Transverse colon (tissue), 4 donors: ENCODE results near the gene PTGER4. TPM values are rescaled to one million over a fixed set of nuclear protein-coding genes. Genes with fewer than 3 reads are reported as not detected.

ENCODE experiments used
- DNase-seq: peaks from one replicate; pipeline ENCODE4 v3.0.0-alpha.2; 2019
- H3K27ac ChIP-seq, 4 donors: fragments of 200-600 bp; sonication (generic); 2 replicates each; pipeline ENCODE4 v1.5.1; 2016 to 2018; ENCODE audit warnings: inconsistent platforms in 4 of 4
- H3K27me3 ChIP-seq: fragments of 200-600 bp; sonication (generic); 2 replicates; pipeline ENCODE4 v1.5.1; 2017; ENCODE audit warnings: inconsistent platforms
- H3K36me3 ChIP-seq, 4 donors: fragments of 200-600 bp; sonication (generic); 2 replicates each; pipeline ENCODE4 v1.5.1; 2017 to 2019; ENCODE audit warnings: inconsistent platforms in 4 of 4
- H3K4me1 ChIP-seq, 4 donors: fragments of 200-600 bp; sonication (generic); 2 replicates each; pipeline ENCODE4 v1.5.1; 2017 to 2020; ENCODE audit warnings: inconsistent platforms in 4 of 4
- H3K4me3 ChIP-seq, 4 donors: fragments of 200-600 bp; sonication (generic); 1 replicate in 1 of 4; 2 replicates in 3 of 4; pipeline versions ENCODE4 v1.5.1 to v1.6.1; 2017 to 2019; ENCODE audit warnings: inconsistent platforms in 4 of 4
- H3K9me3 ChIP-seq, 2 donors: fragments of 200-600 bp; sonication (generic); 2 replicates each; pipeline ENCODE4 v1.5.1; 2017 to 2019; ENCODE audit warnings: inconsistent platforms in 2 of 2
- CTCF ChIP-seq, 5 experiments: fragments of 200-600 bp in 3 of 5; fragments of 450-650 bp in 2 of 5; sonication (generic) in 3 of 5; IDR thresholded peaks; 1 replicate in 2 of 5; 2 replicates in 3 of 5; pipeline ENCODE4 v1.5.1; 2016 to 2017; ENCODE audit warnings: antibody characterized with exemption in 5 of 5, inconsistent platforms in 3 of 5, mild to moderate bottlenecking in 2 of 5, moderate library complexity in 1 of 5
- EP300 ChIP-seq: sonication (generic); formaldehyde crosslinking; IDR thresholded peaks from one replicate; pipeline ENCODE4 v1.6.1; 2017; ENCODE audit warnings: antibody characterized with exemption, low read depth
- POLR2A ChIP-seq: fragments of 450-650 bp; IDR thresholded peaks from one replicate; pipeline ENCODE4 v1.6.1; 2016; ENCODE audit warnings: antibody characterized with exemption, mild to moderate bottlenecking, moderate library complexity
- POLR2AphosphoS5 ChIP-seq, 3 donors: sonication (generic); formaldehyde crosslinking; IDR thresholded peaks; one replicate each; pipeline ENCODE4 v1.6.1; 2016; ENCODE audit warnings: antibody characterized with exemption in 3 of 3
- in situ Hi-C, 4 donors: fragments of 200-750 bp; cut with MboI; loops; one replicate each; pipeline versions ENCODE4 v1.15.0 to v1.15.1; 2017; ENCODE audit warnings: low sequenced_read_pairs in 3 of 4, low pct_ligation_motif_present in 1 of 4, low pct_unique_long_range_greater_than_20kb in 1 of 4
- intact Hi-C: fragments of 100-400 bp; cut with DNase I; formaldehyde crosslinking; loops from one replicate; pipeline ENCODE4 v1.15.1; 2023; ENCODE audit warnings: low total_unique reads
- small RNA-seq, 4 donors: library from RNA; depleted of rRNA; stranded (forward); fragments of <200 nt; gene quantifications; one replicate each; pipeline ENCODE3, GENCODE V24; 2016
- total RNA-seq, 4 donors: library from RNA; depleted of rRNA; stranded (reverse); fragments of >200 nt; gene quantifications; one replicate each; pipeline ENCODE4 v1.1.0, GENCODE V29; 2016

The PTGER4 gene
- total RNA-seq, 4 donors from 2014 or later: 39.6 to 127 (median 105) TPM

GRCh38 chr5:40738502-40738901, 58.8 kb downstream of the PTGER4 start:
- Histone ChIP-seq H3K4me3 (no peak overlapping the region), H3K36me3 (peaks cover 0 to 20% (median 6%) of the 10 kb centered on the region in 4 donors), H3K27ac (no peak overlapping the region), H3K4me1 (peaks cover 17 to 35% (median 23%) of the 10 kb centered on the region in 4 donors), H3K27me3 (no peaks in the 10 kb centered on the region), H3K9me3 (no peaks in the 10 kb centered on the region)
- no peak for TF ChIP-seq CTCF (IDR thresholded peaks at IDR 0.05)
- TF ChIP-seq POLR2AphosphoS5 (IDR thresholded peaks at IDR 0.05): no peak
- no peak for TF ChIP-seq POLR2A
- no peak for TF ChIP-seq EP300
- intact Hi-C loops (loop anchor here (10.0 kb wide), 1 partner anchor 1024 kb away; no protein-coding TSS in a partner anchor), in situ Hi-C loops (loop anchor here (25.0 kb wide), 3 partner anchors 801 to 1151 kb away; no protein-coding TSS in a partner anchor)
- DNase-seq: no peak

Small RNA genes within 50 kb of the gene (small RNA-seq; reads per million reads assigned to genes)
- gene RF00092: 0 reads per million in 4 donors

Other genes starting within 250 kb of the PTGER4 start
- 10 to 100 TPM in 3 of 4 donors, 1 to 10 TPM in 1; 6.4 to 67.3 (median 17.4) TPM for gene TTC33, start 76.0 kb downstream of the PTGER4 start, total RNA-seq
- gene PRKAA1, start 118.5 kb downstream of the PTGER4 start, total RNA-seq: 100 to 1,000 TPM in 3 of 4 donors, 10 to 100 TPM in 1; 79.3 to 262 (median 112) TPM
- 100 to 1,000 TPM in 2 of 4 donors, 10 to 100 TPM in 2; 15.1 to 157 (median 90.5) TPM for gene RPL37, start 155.3 kb downstream of the PTGER4 start, total RNA-seq
- gene CARD6, start 161.5 kb downstream of the PTGER4 start, total RNA-seq: 1 to 10 TPM in 3 of 4 donors, under 1 TPM in 1; 0.60 to 4.4 (median 3.0) TPM
- 100 to 1,000 TPM in 3 of 4 donors, 10 to 100 TPM in 1; 77.4 to 170 (median 127) TPM for gene C7, start 229.6 kb downstream of the PTGER4 start, total RNA-seq